GM18909 (cell line): ENCODE measurements around the gene CFAP97D2.
"Not testable (repeated sequence)": the region's sequence is repeated elsewhere in the genome, so short reads cannot be mapped to it uniquely, and the experiment has no call there.

Experiments
- ATAC-seq: cut with Tn5 transposase; IDR thresholded peaks from one replicate; pipeline ENCODE4 v1.9.1; 2021; ENCODE audit warnings: mild to moderate bottlenecking; ENCODE audit not compliant: unreplicated experiment, poor library complexity

Gene CFAP97D2

GRCh38 chr13:114230117-114230516 lies 51.1 kb downstream of the CFAP97D2 start:
- ATAC-seq: no peak

DNA sequence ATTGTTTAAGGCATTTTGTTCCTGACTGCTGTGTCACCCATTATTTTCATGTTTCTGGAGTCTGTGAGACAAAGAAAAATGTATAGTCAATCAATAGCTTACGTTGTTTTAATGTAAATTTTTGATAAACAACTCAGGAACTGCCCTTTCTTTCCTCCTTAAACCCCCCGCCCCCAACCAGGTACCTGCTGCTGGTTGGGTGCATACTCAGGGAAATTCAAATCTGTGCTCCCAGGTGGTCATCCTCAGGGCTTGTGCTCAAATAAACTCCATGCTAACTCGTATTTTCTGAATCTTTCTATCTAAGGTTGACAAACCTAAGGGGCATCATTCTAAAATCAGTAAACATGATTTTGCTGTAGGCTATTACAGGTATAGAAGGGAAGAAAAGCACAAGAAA lies 51.5 kb downstream of the CFAP97D2 start:
- ATAC-seq: no peak

DNA sequence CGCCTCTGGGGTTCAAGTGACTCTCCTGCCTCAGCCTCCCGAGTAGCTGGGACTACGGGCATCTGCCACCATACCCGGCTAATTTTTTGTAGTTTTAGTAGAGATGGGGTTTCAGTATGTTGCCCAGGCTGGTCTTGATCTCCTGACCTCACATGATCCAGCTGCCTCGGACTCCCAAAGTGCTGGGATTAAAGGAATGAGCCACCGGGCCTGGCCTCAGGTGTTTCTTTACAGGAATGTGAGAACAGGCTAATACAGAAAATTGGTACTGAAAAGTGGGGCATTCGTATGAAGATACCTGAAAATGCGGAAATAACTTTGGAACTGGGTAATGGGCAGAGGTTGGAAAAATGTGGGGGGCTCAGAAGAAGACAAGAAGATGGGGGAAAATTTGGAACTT lies 52.8 kb downstream of the CFAP97D2 start:
- no peak for ATAC-seq

DNA sequence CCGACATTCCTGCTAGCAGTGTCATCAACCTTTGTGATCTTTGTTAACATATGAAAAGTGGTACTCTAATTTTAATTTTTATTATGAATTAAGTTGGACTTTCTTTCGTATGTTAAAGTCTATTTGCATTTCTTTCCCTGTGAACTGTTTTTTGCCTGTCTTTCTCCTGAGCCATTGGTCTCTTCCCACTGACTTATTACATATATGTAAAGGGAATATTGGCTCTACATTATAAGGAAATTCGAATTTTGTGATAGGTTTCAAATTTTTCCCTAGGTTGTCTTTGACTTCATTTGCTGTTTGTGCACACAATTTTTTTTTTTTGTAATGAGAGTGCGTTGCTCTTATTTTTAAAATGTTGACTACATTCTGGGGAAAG lies 55.2 kb downstream of the CFAP97D2 start:
- ATAC-seq: no peak

DNA sequence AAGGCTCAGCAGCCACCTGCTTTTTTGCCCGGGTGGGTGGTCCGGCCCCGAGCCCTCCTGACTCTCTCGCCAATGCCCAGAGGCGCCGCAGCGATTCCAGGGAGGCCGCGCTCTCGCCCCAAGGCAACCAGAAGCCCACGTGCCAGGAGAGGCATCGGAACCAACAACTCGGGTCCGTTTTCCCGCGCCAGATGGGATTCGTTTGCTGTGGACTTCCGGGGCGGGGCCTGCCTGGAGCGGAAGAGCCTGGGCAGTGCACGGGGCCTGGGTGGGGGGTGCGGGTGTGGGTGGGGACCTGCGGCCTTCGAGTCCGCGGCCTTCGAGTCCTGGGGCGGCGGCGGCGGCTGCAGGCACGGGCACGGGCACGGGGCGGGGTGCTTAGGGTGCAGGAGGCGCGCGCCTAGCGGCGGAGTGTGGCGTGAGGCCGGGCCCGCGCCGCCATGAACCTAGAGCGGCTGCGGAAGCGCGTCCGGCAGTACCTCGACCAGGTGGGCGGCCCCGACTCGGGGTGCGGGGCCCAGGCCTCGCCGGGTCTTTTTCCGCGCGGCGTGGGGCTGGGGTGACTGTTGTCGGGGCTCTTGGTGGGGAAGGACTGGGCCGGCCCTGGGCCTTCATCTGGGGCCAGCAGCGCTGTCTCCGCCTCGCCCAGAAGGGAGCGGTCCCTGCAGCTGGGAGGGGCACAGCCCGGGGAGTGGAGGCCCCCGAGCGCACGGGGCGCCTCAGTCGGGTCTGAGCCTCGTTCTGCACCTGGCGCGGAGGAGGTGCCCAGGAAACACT lies 55.8 kb downstream of the CFAP97D2 start, which contains the start of gene CDC16:
TSS of gene CDC16 (plus strand) at position 253 of the 777 bp plus-strand sequence. CDS start at position 441, 188 bp downstream.
- ATAC-seq: peak; percentile 89

GRCh38 chr13:114235697-114236096 lies 56.6 kb downstream of the CFAP97D2 start:
- ATAC-seq: no peak

GRCh38 chr13:114236227-114236626 lies 57.2 kb downstream of the CFAP97D2 start:
- no peak for ATAC-seq

GRCh38 chr13:114237415-114238112 lies 58.5 kb downstream of the CFAP97D2 start:
- no peak for ATAC-seq

- ATAC-seq: no peak
Measured at GRCh38 chr13:114241918-114242317, 62.9 kb downstream of the CFAP97D2 start.

DNA sequence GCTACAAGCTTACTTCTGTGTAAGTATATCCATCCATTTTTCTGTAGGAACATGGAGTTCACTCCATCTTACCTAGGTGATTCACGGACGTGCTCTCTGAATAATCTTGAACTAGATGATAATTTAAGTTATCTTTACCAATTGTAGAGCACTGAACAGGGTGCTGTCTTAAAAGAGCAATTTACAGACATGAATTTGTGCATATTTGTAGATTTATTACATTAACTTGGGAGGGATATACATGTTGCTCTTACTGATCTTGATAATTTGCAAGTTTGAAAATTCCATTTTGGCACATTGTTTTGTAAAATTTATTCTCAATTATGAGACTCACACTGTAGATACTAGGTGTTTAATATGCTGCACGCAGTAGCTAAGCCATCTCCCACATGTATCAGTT lies 64.9 kb downstream of the CFAP97D2 start:
- ATAC-seq: no peak

DNA sequence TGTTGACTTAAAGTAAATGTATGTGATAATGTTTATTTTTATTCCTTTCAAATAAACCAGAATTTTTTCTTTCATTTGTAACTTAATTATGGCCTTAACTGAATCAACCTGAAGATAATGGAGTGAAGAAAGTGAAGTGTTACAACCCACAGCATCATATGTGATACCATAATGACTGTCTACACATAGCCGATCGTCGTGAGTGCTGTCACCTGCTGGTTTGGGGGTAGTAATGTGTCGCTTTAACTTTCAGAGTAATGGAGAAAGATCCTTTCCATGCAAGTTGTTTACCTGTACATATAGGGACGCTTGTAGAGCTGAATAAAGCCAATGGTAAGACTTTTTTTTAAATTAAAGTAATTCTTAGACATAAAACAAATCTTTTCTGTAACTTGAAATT lies 65.6 kb downstream of the CFAP97D2 start:
- ATAC-seq: no peak

- ATAC-seq: no peak
Measured at GRCh38 chr13:114248011-114248410, 69.0 kb downstream of the CFAP97D2 start.

GRCh38 chr13:114249077-114249476 lies 70.0 kb downstream of the CFAP97D2 start:
- no peak for ATAC-seq

DNA sequence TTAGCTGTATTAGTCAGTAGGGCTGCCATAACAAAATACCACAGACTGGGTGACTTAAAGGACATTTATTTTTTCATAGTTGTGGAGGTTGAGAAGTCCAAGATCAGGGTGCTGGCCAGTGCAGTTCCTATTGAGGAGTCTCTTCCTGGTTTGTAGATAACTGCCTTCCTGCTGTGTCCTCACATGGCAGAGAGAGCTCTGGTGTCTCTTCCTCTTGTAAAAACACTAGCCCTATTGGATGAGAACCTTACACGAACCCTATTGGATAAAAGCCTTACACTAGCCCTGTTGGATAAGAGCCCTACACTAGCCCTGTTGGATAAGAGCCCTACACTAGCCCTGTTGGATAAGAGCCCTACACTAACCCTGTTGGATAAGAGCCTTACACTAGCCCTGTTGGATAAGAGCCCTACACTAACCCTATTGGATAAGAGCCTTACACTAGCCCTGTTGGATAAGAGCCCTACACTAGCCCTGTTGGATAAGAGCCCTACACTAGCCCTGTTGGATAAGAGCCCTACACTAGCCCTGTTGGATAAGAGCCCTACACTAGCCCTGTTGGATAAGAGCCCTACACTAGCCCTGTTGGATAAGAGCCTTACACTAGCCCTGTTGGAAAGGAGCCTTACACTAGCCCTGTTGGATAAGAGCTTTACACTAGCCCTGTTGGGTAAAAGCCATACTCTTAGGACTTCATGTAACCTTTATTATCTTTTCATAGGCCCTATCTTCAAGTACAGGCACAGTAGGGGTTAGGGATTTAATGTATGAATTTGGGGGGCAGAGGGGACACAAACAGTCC lies 72.8 kb downstream of the CFAP97D2 start:
- not testable (repeated sequence) for ATAC-seq

DNA sequence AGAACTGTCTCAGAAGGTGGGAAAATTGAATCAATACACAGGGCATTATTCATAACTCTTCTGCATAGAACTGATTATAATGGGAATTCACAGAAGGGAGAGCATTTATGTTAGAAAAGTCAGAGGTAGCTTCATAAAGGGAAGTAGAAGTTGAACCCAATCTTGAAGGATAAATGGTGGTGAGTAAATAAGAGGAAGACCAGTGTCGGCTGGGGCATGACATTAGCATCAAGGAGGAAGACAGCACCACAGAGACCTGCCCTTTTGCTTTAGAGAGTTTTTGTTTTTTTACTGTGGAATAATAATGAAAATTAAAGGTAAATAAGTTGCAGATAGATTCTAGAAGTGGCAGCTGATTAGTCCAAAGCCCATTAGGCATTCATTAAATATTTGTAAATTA lies 77.5 kb downstream of the CFAP97D2 start:
- ATAC-seq: no peak

- ATAC-seq: no peak
Measured at GRCh38 chr13:114257014-114257413, 78.0 kb downstream of the CFAP97D2 start.

- no peak for ATAC-seq
Measured at GRCh38 chr13:114258589-114258988, 79.5 kb downstream of the CFAP97D2 start.

DNA sequence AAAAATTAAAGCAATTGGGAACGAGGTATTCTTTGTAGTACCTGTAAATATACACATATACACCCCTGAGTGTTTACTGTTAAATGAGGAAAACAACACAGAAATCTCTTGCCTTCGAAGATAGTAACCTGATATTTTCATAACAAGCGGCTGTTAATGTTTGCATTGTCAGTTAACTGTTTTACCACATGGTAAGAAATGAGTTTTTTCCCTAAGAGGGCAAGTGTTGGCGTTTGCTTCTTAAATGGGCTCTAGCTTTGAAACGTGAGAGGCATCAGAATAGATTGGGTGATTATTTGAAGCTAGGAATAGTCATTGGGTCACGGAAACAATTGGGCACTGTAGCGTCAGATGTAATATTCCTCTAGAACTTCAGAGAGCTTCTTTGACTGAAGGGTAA lies 80.3 kb downstream of the CFAP97D2 start:
- no peak for ATAC-seq

- peak; percentile 51 for ATAC-seq
Measured at GRCh38 chr13:114259974-114260373, 80.9 kb downstream of the CFAP97D2 start.

DNA sequence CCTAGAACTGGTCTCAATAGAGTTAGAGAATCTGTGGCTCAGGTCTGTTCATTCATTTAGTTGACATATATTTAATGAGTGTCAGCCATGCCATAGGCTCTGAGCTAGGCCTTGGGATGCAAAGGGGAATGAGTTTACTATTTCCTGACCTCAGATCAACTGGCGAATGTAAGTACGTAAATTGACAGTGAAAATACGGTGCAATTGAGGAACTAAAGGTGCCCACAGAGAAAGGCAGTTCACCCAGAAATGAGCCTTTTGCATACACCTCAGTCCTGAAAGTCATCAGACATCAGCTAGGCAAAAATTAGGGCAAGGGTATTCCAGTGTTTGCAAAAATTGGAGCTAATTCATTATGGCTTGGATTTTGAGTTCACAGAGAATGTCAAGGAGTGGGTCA lies 81.8 kb downstream of the CFAP97D2 start:
- no peak for ATAC-seq
